Ectodermal cell (in vitro differentiated cells): ENCODE results near the gene SLC7A4.
A peak's percentile ranks its signal among the peaks of the same experiment; 100 is the strongest.
"Not testable (repeated sequence)": the region's sequence is repeated elsewhere in the genome, so short reads cannot be mapped to it uniquely, and the experiment has no call there.

Experiments used
- H3K27ac ChIP-seq: 2 replicates; pipeline ENCODE4 v1.7.0; 2013; ENCODE audit warnings: mild to moderate bottlenecking, low read depth, low read length; ENCODE audit not compliant: insufficient read depth, poor library complexity, severe bottlenecking
- H3K27me3 ChIP-seq: 2 replicates; pipeline ENCODE4 v1.7.0; 2013; ENCODE audit warnings: mild to moderate bottlenecking, low read length; ENCODE audit not compliant: insufficient read depth, control insufficient read depth, poor library complexity, severe bottlenecking
- H3K36me3 ChIP-seq: one replicate; pipeline ENCODE4 v1.7.0; 2013; ENCODE audit warnings: low read length; ENCODE audit not compliant: control insufficient read depth, insufficient read depth
- H3K4me1 ChIP-seq: one replicate; pipeline ENCODE4 v1.7.0; 2013; ENCODE audit warnings: low read length; ENCODE audit not compliant: control insufficient read depth, insufficient read depth
- H3K4me3 ChIP-seq: 2 replicates; pipeline ENCODE4 v1.7.0; 2013; ENCODE audit warnings: low read depth, low read length, control low read depth; ENCODE audit not compliant: insufficient read depth
- H3K9me3 ChIP-seq: 2 replicates; pipeline ENCODE4 v1.7.0; 2013; ENCODE audit warnings: mild to moderate bottlenecking, low read length, moderate library complexity; ENCODE audit not compliant: control insufficient read depth
- WGBS, 2 experiments: methylation state at CpG; one replicate each; pipeline ENCODE4 v1.1.7; 2013; ENCODE audit warnings: missing lambda C conversion rate in 2 of 2; 5-methylcytosine and 5-hydroxymethylcytosine counted together

The SLC7A4 gene

DNA sequence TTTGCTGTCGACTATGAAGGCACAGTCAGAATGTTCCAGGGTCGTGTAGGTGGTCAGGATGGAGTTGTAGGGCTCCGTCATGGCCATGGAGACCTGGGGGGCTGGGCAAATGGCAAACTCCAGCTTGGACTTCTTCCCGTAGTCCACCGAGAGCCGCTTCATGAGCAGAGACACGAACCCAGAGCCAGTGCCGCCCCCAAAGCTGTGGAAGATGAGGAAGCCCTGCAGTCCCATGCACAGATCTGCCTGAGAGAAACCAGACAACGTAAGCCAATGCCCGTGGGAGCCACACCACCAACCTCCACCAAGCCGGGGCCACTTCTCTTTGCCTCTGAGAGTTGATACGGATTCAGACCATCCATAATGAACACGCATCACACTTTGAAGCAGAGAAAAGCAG is 23.2 kb downstream of the SLC7A4 start:
- H3K27ac ChIP-seq, H3K27me3 ChIP-seq, H3K9me3 ChIP-seq, H3K4me3 ChIP-seq, H3K36me3 ChIP-seq: not testable (repeated sequence)
- peaks cover 13% of the 10 kb centered on the region for H3K4me1 ChIP-seq
- WGBS, 2 experiments: 88% methylated on average over 13 of the region's 13 CpGs

DNA sequence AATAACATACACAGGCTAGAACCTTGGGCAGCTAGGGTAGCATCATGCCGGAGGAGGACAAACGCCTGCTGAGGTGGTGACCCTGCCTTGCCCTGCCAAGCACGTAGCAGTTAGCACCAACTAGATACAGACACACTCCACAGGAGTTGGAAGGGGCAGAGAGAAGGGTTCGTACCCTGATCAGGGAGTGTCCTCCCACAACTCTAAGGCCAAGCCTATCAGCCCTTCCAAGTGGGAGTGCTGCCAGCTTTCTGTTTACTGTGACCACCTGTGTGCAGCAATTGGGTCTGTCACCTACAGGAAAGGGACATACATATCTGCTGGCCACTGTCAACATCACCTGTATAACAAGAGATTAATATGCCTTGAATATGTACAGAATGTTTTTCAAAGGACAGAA is 28.6 kb downstream of the SLC7A4 start:
- whole genome bisulfite sequencing, 2 experiments: 84 to 88% methylated on average over 4 of the region's 4 CpGs
- H3K9me3 ChIP-seq: no peaks in the 10 kb centered on the region
- peaks cover 4% of the 10 kb centered on the region for H3K36me3 ChIP-seq
- H3K4me3 ChIP-seq: no peak overlapping the region
- no peak overlapping the region for H3K27ac ChIP-seq
- H3K27me3 ChIP-seq: no peaks in the 10 kb centered on the region
- peaks cover 13% of the 10 kb centered on the region for H3K4me1 ChIP-seq

DNA sequence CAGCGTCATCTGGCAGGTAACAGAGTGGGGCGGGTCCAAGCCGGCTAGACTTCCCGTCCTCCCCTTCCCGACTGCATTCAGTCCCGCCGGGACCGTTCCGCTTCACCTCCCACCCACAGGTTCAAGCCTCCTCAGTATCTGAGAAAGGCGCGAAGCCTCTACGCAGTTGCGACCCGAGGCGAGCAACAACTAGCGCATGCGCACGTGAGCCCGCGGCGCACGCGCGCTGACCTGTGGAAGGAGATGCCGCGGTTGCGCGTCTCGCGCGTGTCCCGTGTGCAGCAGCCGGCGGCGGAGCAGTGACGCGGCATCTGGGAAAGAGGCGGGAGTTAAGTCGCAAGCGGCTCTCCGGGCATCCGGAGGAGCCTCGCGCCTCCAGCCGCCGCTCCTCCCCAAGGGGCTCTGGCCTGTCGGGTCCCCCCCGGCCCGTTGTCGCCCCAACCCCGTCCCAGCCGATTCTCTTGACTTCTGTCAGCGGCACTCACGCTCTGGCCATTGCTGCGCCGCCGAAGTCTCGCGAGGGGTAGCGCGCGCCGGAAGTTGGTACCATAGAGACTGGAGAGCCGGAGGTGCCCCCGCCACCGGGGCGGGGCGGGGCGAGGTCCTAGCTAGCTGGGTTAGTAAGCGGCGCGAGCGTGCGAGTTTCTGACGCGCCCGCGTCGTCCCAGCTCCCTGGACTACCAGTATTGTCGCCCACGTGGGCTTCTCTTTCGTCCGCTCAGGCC is 30.6 kb downstream of the SLC7A4 start, which contains the start of gene THAP7:
TSS of gene THAP7 (minus strand) at position 518 of the 725 bp plus-strand sequence. CDS start at position 311, 207 bp downstream.
- WGBS, 2 experiments: 0% methylated on average over 83 of the region's 83 CpGs

DNA sequence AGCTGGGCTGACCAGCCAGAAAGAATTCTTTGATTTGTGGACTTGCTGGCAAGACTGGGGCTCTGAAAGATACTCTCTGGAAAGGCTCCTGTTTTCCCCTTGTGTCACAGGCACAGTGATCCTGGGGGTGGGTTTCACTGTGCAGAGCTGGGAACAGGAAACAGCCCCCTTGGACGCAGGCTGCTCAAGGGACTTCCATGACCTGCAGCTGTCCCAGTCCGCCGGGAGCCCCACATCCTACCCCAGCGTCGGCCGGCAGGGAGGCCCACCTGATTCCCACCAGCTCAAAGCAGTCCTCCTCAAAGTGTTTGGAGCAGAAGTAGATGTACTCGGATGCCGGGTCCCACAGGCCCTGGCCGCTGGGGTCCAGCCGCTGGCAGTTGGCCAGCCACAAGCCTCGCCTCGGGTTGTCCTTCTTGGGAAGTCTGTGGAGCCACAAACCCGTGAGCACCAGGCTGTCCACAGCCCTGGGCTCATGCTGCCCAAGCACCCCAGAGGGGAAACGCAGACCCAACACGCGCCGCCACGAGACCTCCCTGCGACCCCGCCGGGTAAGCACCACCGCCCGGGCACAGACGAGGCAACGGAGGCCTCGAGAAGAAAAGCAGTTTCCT is 31.3 kb downstream of the SLC7A4 start:
- no peaks in the 10 kb centered on the region for H3K27me3 ChIP-seq
- peaks cover 4% of the 10 kb centered on the region for H3K36me3 ChIP-seq
- peak overlapping the region; percentile 85 for H3K27ac ChIP-seq
- peak overlapping the region; percentile 58 for H3K4me3 ChIP-seq
- no peaks in the 10 kb centered on the region for H3K9me3 ChIP-seq
- 22 to 24% methylated on average over 26 of the region's 26 CpGs for WGBS, 2 experiments
- H3K4me1 ChIP-seq: peaks cover 13% of the 10 kb centered on the region

More for the DNA sequence above, 30.6 kb downstream of the SLC7A4 start, which contains the start of gene THAP7:
- peaks cover 13% of the 10 kb centered on the region for H3K4me1 ChIP-seq
- H3K4me3 ChIP-seq: peak within 1 kb of the TSS; percentile 58
- peak within 1 kb of the TSS; percentile 85 for H3K27ac ChIP-seq
- H3K36me3 ChIP-seq: peaks cover 4% of the 10 kb centered on the region
- no peaks in the 10 kb centered on the region for H3K27me3 ChIP-seq
- H3K9me3 ChIP-seq: no peaks in the 10 kb centered on the region

DNA sequence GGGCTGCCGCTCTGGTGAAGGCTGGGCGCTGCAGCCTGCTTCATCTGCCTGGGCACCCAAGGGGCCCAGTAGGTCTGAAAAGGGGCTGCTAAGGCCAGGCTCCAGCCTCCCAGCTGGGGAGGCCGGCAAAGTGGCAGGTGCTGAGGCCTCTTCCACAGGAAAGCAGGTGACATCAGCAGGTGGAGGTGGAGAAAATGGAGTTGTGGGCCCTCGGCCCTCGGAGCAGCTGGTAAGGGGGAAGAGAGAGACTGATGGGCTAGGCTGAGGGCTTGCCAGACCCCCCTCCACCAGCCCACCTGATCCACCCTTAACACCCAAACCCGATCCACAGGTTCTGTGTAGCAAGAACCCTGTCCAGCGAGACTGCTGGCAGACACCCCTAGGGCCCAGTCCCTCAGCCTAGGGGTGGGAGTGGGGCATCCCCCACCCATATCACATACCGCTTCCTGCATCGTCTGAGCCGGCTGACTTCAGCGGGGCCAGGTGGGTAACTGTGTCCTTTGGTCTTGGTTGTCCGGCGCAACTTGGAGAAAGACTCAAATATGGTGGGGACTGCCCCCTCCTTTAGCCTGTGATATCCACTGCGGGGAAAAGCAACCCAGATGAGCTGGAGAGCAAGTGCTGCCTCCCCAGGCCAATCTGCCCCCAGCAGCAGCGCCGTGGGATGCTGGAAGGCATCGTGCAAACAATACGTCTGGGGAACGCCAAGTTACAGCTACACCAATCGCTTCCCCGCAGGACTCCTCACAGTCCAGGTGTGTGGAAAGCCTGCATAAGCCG is 32.0 kb downstream of the SLC7A4 start:
- Histone ChIP-seq H3K27me3 (no peaks in the 10 kb centered on the region), H3K9me3 (no peaks in the 10 kb centered on the region), H3K27ac (no peak overlapping the region), H3K4me3 (peak overlapping the region; percentile 58), H3K36me3 (peaks cover 4% of the 10 kb centered on the region), H3K4me1 (peaks cover 13% of the 10 kb centered on the region)
- 85 to 87% methylated on average over 22 of the region's 22 CpGs for WGBS, 2 experiments

DNA sequence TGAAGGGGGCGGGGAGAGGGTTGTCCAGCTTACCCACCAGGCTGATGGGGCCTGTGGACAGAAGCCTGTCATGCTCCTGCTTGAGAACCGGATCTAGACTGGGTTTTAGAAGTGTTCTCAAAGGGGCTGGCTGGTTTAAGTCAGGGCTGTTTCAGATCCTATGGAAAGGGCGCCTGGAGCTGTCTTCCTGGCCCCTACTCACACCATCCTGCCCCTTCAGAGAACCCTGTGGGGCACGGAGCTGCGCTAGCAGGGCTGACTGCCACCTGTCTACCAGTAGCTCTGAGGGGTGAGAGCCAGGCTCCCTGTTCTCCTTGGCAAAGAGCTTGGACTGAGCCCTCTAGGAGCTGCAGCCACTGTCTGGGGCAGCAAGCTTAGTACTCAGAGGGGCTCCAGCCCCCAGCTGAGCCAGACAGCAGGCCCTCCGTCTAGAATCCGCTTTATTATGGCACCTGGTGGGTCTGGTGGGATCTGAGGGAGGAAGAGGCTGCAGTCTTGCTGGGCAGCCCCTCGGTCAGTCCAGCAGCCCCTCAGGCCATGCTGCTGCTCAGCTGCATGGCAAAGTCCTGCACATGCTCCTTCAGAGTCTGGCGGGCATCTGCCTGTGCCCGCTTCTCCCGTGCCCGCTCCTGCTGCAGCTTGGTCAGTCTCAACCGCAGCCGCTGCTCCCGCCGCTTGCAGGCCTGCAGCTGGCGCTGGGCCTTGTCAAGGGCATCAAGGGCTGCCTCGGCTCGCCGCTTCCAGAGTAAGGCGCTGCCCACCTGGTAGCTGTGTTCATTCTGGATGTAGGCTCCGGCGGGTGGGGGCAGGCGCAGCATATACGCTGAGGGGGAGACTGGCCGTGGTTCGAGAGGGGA is 32.8 kb downstream of the SLC7A4 start:
- Histone ChIP-seq H3K4me1 (peaks cover 13% of the 10 kb centered on the region), H3K4me3 (no peak overlapping the region), H3K9me3 (no peaks in the 10 kb centered on the region), H3K36me3 (peaks cover 4% of the 10 kb centered on the region), H3K27me3 (no peaks in the 10 kb centered on the region), H3K27ac (no peak overlapping the region)
- WGBS, 2 experiments: 95 to 96% methylated on average over 27 of the region's 27 CpGs

DNA sequence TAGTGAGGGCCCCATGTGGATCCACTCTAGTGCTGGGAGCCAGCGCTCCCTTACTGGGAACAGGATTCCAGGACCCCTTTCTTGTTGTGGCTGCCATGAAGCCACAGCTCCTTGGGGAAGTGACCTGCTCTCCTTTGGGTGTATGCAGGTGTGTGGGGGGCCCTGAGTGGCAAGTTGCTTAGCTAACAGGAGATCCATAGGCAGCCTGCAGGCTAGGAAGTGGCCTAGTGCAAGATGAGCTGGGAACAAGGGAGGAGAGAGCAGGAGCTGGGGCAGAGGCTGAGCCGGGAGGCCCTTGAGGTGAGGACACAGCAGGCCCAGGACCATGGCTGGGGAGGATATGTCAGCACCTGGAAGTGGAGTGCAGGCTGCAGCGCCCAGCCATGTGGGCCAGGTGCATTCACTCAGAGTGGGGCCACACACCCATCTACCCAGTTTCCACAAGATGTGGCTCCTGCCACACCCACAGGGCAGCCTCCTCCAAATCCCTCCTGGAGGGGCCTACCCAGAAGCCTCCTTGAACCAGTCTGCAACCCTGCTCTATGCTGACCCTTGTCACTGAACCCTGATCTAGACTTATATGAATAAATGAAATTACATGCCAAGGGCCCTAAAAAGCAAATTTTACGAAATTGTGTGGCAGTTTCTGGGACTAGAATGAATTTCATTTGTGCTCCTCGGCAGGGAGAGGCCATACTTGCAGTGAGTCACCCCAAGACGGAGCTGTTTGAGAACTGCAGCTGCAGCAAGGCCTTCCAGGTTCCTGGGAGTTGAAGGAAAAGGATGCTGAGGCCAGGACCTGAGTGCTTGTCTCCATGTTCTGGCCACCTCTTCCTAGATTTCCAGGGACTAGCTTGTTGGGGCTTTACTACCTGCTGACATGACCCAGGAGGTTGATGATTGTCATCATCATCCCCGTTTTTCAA is 33.7 kb downstream of the SLC7A4 start:
- no peak overlapping the region for H3K27ac ChIP-seq
- H3K4me3 ChIP-seq: no peak overlapping the region
- peaks cover 13% of the 10 kb centered on the region for H3K4me1 ChIP-seq
- H3K9me3 ChIP-seq: no peaks in the 10 kb centered on the region
- peaks cover 4% of the 10 kb centered on the region for H3K36me3 ChIP-seq
- 80 to 82% methylated on average over 7 of the region's 7 CpGs for WGBS, 2 experiments
- no peaks in the 10 kb centered on the region for H3K27me3 ChIP-seq

DNA sequence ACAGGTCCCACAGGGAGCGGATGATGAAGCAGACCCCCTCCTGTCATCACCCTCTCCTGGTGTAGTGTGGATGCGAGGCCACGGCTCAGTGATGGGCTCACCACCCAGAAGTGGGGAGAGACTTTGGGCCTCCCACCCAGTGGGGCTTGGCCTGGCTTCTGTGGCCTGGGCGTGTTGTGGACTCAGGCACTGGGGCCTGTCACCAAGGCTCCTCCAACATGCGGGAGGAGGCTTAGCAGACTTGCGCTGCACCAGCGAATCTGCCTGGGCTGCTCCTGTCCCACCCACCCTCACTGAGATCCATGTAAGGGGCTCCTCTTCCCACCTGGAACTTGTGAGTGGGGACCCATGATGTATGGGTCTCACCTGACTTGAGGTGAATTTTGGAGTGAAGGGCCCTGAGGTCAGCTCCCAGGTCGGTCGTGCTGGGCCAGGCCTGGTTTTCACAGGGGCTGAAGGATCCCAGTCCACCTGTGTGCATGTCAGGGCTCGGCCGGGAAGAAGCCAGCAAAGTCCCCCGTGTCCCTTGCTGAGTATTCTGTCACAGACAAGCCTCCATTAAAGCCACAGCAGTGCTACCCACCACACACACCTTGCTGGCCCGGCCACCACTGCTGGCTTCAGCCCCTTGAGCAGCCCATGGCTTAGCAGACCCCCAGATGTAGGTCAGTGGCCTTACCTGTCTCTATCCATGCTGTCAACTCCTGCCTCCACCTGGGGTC is 34.7 kb downstream of the SLC7A4 start:
- WGBS, 2 experiments: 91 to 94% methylated on average over 13 of the region's 13 CpGs
- Histone ChIP-seq H3K4me3 (no peak overlapping the region), H3K4me1 (peaks cover 13% of the 10 kb centered on the region), H3K36me3 (peaks cover 4% of the 10 kb centered on the region), H3K9me3 (no peaks in the 10 kb centered on the region), H3K27me3 (no peaks in the 10 kb centered on the region), H3K27ac (no peak overlapping the region)
